ENCODE data around the gene TNS2. TPM values are rescaled to one million over a fixed set of nuclear protein-coding genes. Genes with fewer than 3 reads are reported as not detected.
A peak's percentile ranks its signal among the peaks of the same experiment; 100 is the strongest.

The TNS2 gene
- polyA plus RNA-seq, 2 donors, result 32.9 to 48.6 TPM

- H3K4me1 ChIP-seq (ENCODE audit: control insufficient read depth in 2 of 2, insufficient read depth in 2 of 2, low read length in 1 of 2), result no peaks in the 10 kb centered on the region
- 89% methylated on average over 3 of the region's 3 CpGs for WGBS, 2 donors
- H3K36me3 ChIP-seq (ENCODE audit: control insufficient read depth in 2 of 2, insufficient read depth in 2 of 2, low read length in 1 of 2), result peaks cover 13 to 27% of the 10 kb centered on the region in 2 donors
- no peak overlapping the region for H3K4me3 ChIP-seq (ENCODE audit: low read depth in 1 of 2, low read length in 2 of 2)
- no peaks in the 10 kb centered on the region for H3K9me3 ChIP-seq (ENCODE audit: control insufficient read depth in 2 of 2, insufficient read depth in 1 of 2, low read depth in 1 of 2, low read length in 1 of 2)
- H3K27me3 ChIP-seq (ENCODE audit: control insufficient read depth in 1 of 2, insufficient read depth in 2 of 2, low read length in 2 of 2), result no peaks in the 10 kb centered on the region
- no peak overlapping the region for H3K27ac ChIP-seq (ENCODE audit: low read depth in 2 of 2, low read length in 1 of 2)
Measured at GRCh38 chr12:53036802-53037201, 13.1 kb upstream of the TNS2 start.

DNA sequence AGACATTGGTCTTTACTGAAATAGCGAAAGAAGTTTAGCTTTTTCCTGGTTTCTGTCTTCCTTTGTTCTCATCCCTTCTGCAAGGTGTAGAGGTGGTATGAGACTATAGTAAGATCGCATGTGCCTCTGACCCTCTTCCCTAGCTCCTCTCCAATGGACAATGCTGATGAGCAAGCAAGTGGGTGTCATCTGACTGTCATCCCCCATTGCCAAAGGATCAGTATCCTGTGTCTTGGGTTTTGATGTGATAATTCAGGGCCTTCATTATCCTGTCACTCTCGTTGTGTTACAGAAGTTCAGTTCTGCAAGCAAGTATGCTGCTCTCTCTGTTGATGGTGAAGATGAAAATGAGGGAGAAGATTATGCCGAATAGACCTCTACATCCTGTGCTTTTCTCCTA lies 10.0 kb upstream of the TNS2 start:
- no peak overlapping the region for H3K4me3 ChIP-seq (ENCODE audit: low read depth in 1 of 2, low read length in 2 of 2)
- H3K27ac ChIP-seq (ENCODE audit: low read depth in 2 of 2, low read length in 1 of 2), result no peak overlapping the region
- no peaks in the 10 kb centered on the region for H3K9me3 ChIP-seq (ENCODE audit: control insufficient read depth in 2 of 2, insufficient read depth in 1 of 2, low read depth in 1 of 2, low read length in 1 of 2)
- H3K4me1 ChIP-seq (ENCODE audit: control insufficient read depth in 2 of 2, insufficient read depth in 2 of 2, low read length in 1 of 2), result peaks cover 0 to 4% of the 10 kb centered on the region in 2 donors
- H3K27me3 ChIP-seq (ENCODE audit: control insufficient read depth in 1 of 2, insufficient read depth in 2 of 2, low read length in 2 of 2), result no peaks in the 10 kb centered on the region
- H3K36me3 ChIP-seq (ENCODE audit: control insufficient read depth in 2 of 2, insufficient read depth in 2 of 2, low read length in 1 of 2), result peaks cover 9 to 15% of the 10 kb centered on the region in 2 donors
- 82 to 84% methylated on average over 4 of the region's 4 CpGs for WGBS, 2 donors

- H3K36me3 ChIP-seq (ENCODE audit: control insufficient read depth in 2 of 2, insufficient read depth in 2 of 2, low read length in 1 of 2), result peaks cover 3% of the 10 kb centered on the region in 2 donors
- H3K4me3 ChIP-seq (ENCODE audit: low read depth in 1 of 2, low read length in 2 of 2), result no peak overlapping the region
- H3K27me3 ChIP-seq (ENCODE audit: control insufficient read depth in 1 of 2, insufficient read depth in 2 of 2, low read length in 2 of 2), result no peaks in the 10 kb centered on the region
- peak overlapping the region in 1 of 2 donors; percentile 31 for H3K27ac ChIP-seq (ENCODE audit: low read depth in 2 of 2, low read length in 1 of 2)
- WGBS, 2 donors, result 74 to 79% methylated on average over 7 of the region's 7 CpGs
- peaks cover 0 to 4% of the 10 kb centered on the region in 2 donors for H3K4me1 ChIP-seq (ENCODE audit: control insufficient read depth in 2 of 2, insufficient read depth in 2 of 2, low read length in 1 of 2)
- H3K9me3 ChIP-seq (ENCODE audit: control insufficient read depth in 2 of 2, insufficient read depth in 1 of 2, low read depth in 1 of 2, low read length in 1 of 2), result no peaks in the 10 kb centered on the region
Measured at GRCh38 chr12:53042607-53043454, 7.0 kb upstream of the TNS2 start.

DNA sequence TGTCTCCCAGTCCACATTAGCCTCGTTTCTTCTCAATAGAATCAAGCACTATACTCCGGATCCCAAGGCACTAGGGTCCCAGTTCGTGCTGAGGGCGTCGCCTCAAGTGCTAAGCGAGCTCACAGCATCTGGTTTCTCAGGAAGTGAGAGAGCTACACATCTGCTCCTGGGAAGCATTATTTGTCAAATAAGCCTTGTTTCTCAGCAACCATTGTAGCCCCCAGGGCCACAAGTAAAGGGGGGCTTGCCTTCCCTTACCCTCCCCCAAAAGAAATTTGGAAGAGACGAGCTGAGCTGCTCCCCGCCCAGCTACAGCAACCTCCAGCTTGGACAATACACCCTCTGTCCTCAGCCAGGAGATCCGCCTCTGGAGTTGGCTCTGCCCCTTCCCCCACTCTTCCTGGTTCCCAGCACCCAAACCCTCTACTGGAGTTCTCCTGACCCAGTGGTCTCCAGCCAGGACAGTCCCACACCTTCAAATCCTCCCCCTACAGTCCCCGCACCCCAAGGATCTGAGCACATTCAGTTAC lies 5.7 kb upstream of the TNS2 start:
- Histone ChIP-seq H3K9me3 (ENCODE audit: control insufficient read depth in 2 of 2, insufficient read depth in 1 of 2, low read depth in 1 of 2, low read length in 1 of 2) (no peaks in the 10 kb centered on the region), H3K36me3 (ENCODE audit: control insufficient read depth in 2 of 2, insufficient read depth in 2 of 2, low read length in 1 of 2) (peaks cover 2 to 3% of the 10 kb centered on the region in 2 donors), H3K4me1 (ENCODE audit: control insufficient read depth in 2 of 2, insufficient read depth in 2 of 2, low read length in 1 of 2) (peaks cover 0 to 12% of the 10 kb centered on the region in 2 donors), H3K4me3 (ENCODE audit: low read depth in 1 of 2, low read length in 2 of 2) (no peak overlapping the region), H3K27ac (ENCODE audit: low read depth in 2 of 2, low read length in 1 of 2) (peak overlapping the region; percentile 50 to 99), H3K27me3 (ENCODE audit: control insufficient read depth in 1 of 2, insufficient read depth in 2 of 2, low read length in 2 of 2) (no peaks in the 10 kb centered on the region)
- 44 to 45% methylated on average over 10 of the region's 10 CpGs for WGBS, 2 donors

GRCh38 chr12:53044896-53045695 lies 4.8 kb upstream of the TNS2 start:
- Histone ChIP-seq H3K27me3 (ENCODE audit: control insufficient read depth in 1 of 2, insufficient read depth in 2 of 2, low read length in 2 of 2) (no peaks in the 10 kb centered on the region), H3K36me3 (ENCODE audit: control insufficient read depth in 2 of 2, insufficient read depth in 2 of 2, low read length in 1 of 2) (no peaks in the 10 kb centered on the region), H3K9me3 (ENCODE audit: control insufficient read depth in 2 of 2, insufficient read depth in 1 of 2, low read depth in 1 of 2, low read length in 1 of 2) (no peaks in the 10 kb centered on the region), H3K27ac (ENCODE audit: low read depth in 2 of 2, low read length in 1 of 2) (peak overlapping the region; percentile 96 to 99), H3K4me1 (ENCODE audit: control insufficient read depth in 2 of 2, insufficient read depth in 2 of 2, low read length in 1 of 2) (peaks cover 0 to 12% of the 10 kb centered on the region in 2 donors), H3K4me3 (ENCODE audit: low read depth in 1 of 2, low read length in 2 of 2) (no peak overlapping the region)
- 51 to 58% methylated on average over 4 of the region's 4 CpGs for WGBS, 2 donors

DNA sequence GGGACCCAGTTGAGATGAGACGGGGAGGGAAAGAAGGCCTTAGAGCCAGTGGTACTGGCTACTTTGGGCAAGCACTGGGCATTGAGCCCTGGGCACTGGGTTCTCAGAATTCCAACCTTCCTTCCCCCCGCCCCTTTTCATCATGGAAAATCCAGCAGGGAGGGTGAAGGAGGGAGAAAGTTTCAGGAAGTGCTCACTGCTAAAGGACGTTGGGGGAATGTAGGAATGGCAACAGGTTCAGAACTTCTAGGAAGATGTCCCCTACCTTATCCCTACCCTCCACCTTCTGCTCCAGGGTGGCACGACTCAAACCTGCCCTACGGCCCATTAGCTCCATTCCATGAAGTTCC lies 4.2 kb upstream of the TNS2 start:
- peaks cover 0 to 12% of the 10 kb centered on the region in 2 donors for H3K4me1 ChIP-seq (ENCODE audit: control insufficient read depth in 2 of 2, insufficient read depth in 2 of 2, low read length in 1 of 2)
- H3K27ac ChIP-seq (ENCODE audit: low read depth in 2 of 2, low read length in 1 of 2), result peak overlapping the region; percentile 96 to 99
- 38 to 39% methylated on average over 5 of the region's 5 CpGs for WGBS, 2 donors
- H3K36me3 ChIP-seq (ENCODE audit: control insufficient read depth in 2 of 2, insufficient read depth in 2 of 2, low read length in 1 of 2), result no peaks in the 10 kb centered on the region
- H3K4me3 ChIP-seq (ENCODE audit: low read depth in 1 of 2, low read length in 2 of 2), result no peak overlapping the region
- no peaks in the 10 kb centered on the region for H3K27me3 ChIP-seq (ENCODE audit: control insufficient read depth in 1 of 2, insufficient read depth in 2 of 2, low read length in 2 of 2)
- no peaks in the 10 kb centered on the region for H3K9me3 ChIP-seq (ENCODE audit: control insufficient read depth in 2 of 2, insufficient read depth in 1 of 2, low read depth in 1 of 2, low read length in 1 of 2)

DNA sequence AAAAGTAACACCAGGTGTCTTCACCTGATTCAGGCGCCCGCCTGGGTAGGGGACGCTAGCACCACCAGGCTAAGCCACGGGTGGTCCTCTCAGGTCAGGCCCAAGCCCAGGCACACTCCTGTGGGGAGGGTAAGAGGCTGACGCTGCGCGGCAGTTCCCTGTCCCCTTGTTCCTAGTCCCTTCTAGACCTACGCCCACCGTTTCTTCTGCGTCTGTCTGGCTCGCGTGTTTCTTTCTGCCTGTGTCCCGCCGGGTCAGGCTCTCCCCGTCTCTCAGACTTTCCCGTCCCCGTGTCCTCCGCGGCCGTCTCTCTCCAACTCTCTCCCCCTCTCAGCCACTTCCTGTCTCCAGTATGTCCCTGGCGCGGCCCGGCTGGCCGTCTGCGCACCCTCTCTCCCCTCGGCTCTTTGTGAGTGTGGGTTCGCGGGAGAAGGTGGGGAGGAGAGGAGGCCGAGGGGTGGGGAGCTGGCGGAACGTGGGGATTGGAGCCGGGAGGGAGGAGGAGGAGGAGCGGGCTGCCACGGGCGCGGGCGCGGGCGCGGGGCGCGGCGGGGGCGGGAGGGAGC lies 3.1 kb upstream of the TNS2 start:
- H3K36me3 ChIP-seq (ENCODE audit: control insufficient read depth in 2 of 2, insufficient read depth in 2 of 2, low read length in 1 of 2), result peaks cover 0 to 6% of the 10 kb centered on the region in 2 donors
- no peaks in the 10 kb centered on the region for H3K9me3 ChIP-seq (ENCODE audit: control insufficient read depth in 2 of 2, insufficient read depth in 1 of 2, low read depth in 1 of 2, low read length in 1 of 2)
- peak overlapping the region; percentile 96 to 99 for H3K27ac ChIP-seq (ENCODE audit: low read depth in 2 of 2, low read length in 1 of 2)
- 0% methylated on average over 24 to 32 of the region's 44 CpGs for WGBS, 2 donors
- H3K4me3 ChIP-seq (ENCODE audit: low read depth in 1 of 2, low read length in 2 of 2), result peak overlapping the region; percentile 73 to 76
- H3K4me1 ChIP-seq (ENCODE audit: control insufficient read depth in 2 of 2, insufficient read depth in 2 of 2, low read length in 1 of 2), result peaks cover 3 to 15% of the 10 kb centered on the region in 2 donors
- no peaks in the 10 kb centered on the region for H3K27me3 ChIP-seq (ENCODE audit: control insufficient read depth in 1 of 2, insufficient read depth in 2 of 2, low read length in 2 of 2)

GRCh38 chr12:53047221-53048032 lies 2.4 kb upstream of the TNS2 start:
- H3K4me3 ChIP-seq (ENCODE audit: low read depth in 1 of 2, low read length in 2 of 2), result peak overlapping the region; percentile 73 to 76
- no peaks in the 10 kb centered on the region for H3K9me3 ChIP-seq (ENCODE audit: control insufficient read depth in 2 of 2, insufficient read depth in 1 of 2, low read depth in 1 of 2, low read length in 1 of 2)
- H3K4me1 ChIP-seq (ENCODE audit: control insufficient read depth in 2 of 2, insufficient read depth in 2 of 2, low read length in 1 of 2), result peaks cover 3 to 19% of the 10 kb centered on the region in 2 donors

More at GRCh38 chr12:53047221-53048032, 2.4 kb upstream of the TNS2 start:
- Histone ChIP-seq H3K27ac (ENCODE audit: low read depth in 2 of 2, low read length in 1 of 2) (peak overlapping the region; percentile 96 to 99), H3K27me3 (ENCODE audit: control insufficient read depth in 1 of 2, insufficient read depth in 2 of 2, low read length in 2 of 2) (no peaks in the 10 kb centered on the region), H3K36me3 (ENCODE audit: control insufficient read depth in 2 of 2, insufficient read depth in 2 of 2, low read length in 1 of 2) (peaks cover 0 to 6% of the 10 kb centered on the region in 2 donors)
- 2% methylated on average over 39 to 94 of the region's 94 CpGs for WGBS, 2 donors
